Loucy (cell line): ENCODE measurements around the gene YBX2.

ENCODE experiments used
- H2AFZ ChIP-seq: fragments of 200-600 bp; sonication (generic); 2 replicates; pipeline ENCODE4 v1.6.0; 2016; ENCODE audit warnings: antibody characterized with exemption, mild to moderate bottlenecking, low read length, moderate library complexity
- H3F3A ChIP-seq: fragments of 200-600 bp; 2 replicates; pipeline ENCODE4 v1.6.0; 2016; ENCODE audit warnings: antibody characterized with exemption, low read depth, mild to moderate bottlenecking
- H3K27me3 ChIP-seq: fragments of 200-600 bp; sonication (generic); 2 replicates; pipeline ENCODE4 v1.6.1; 2014; ENCODE audit warnings: low read length, mild to moderate bottlenecking; ENCODE audit not compliant: insufficient read depth, poor library complexity, severe bottlenecking
- H3K36me3 ChIP-seq: fragments of 200-600 bp; sonication (generic); 2 replicates; pipeline ENCODE4 v1.6.1; 2016; ENCODE audit warnings: low read length; ENCODE audit not compliant: insufficient read depth
- H3K4me1 ChIP-seq: fragments of 200-600 bp; sonication (generic); 2 replicates; pipeline ENCODE4 v1.5.1; 2014; ENCODE audit warnings: low read length, mild to moderate bottlenecking; ENCODE audit not compliant: insufficient read depth, poor library complexity, severe bottlenecking
- H3K4me2 ChIP-seq: fragments of 200-600 bp; sonication (generic); 2 replicates; pipeline ENCODE4 v1.6.0; 2014; ENCODE audit warnings: antibody characterized with exemption, low read length, low read depth, mild to moderate bottlenecking; ENCODE audit not compliant: poor library complexity, severe bottlenecking
- H3K4me3 ChIP-seq: fragments of 200-600 bp; sonication (generic); 2 replicates; pipeline ENCODE4 v1.5.1; 2014; ENCODE audit warnings: low read length, mild to moderate bottlenecking, mixed read lengths; ENCODE audit not compliant: poor library complexity, severe bottlenecking
- H3K79me2 ChIP-seq: fragments of 200-600 bp; sonication (generic); 2 replicates; pipeline ENCODE4 v1.6.1; 2014; ENCODE audit warnings: low read length; ENCODE audit not compliant: insufficient read depth
- H3K9ac ChIP-seq: fragments of 200-600 bp; sonication (generic); 2 replicates; pipeline ENCODE4 v1.6.0; 2014; ENCODE audit warnings: mild to moderate bottlenecking, low read depth, low read length, moderate library complexity; ENCODE audit not compliant: poor library complexity, severe bottlenecking
- H3K9me2 ChIP-seq: fragments of 200-600 bp; sonication (generic); replicated peaks from 2 replicates; pipeline ENCODE4 v1.6.1; 2016; ENCODE audit warnings: low read depth, low read length, mixed read lengths
- H3K9me3 ChIP-seq: fragments of 200-600 bp; sonication (generic); 2 replicates; pipeline ENCODE4 v1.6.1; 2014; ENCODE audit warnings: mild to moderate bottlenecking, antibody characterized with exemption, low read length, low read depth; ENCODE audit not compliant: insufficient read depth
- H4K20me1 ChIP-seq: fragments of 200-600 bp; sonication (generic); 2 replicates; pipeline ENCODE4 v1.6.0; 2014; ENCODE audit warnings: antibody characterized with exemption, low read length, mild to moderate bottlenecking; ENCODE audit not compliant: insufficient read depth, poor library complexity, severe bottlenecking
- CTCF ChIP-seq: fragments of 200-600 bp; sonication (generic); conservative IDR thresholded peaks from 2 replicates; pipeline ENCODE4 v1.5.1; 2014; ENCODE audit warnings: mild to moderate bottlenecking, antibody characterized with exemption, low read length
- EZH2phosphoT487 ChIP-seq: fragments of 200-600 bp; IDR thresholded peaks from 2 replicates; pipeline ENCODE4 v1.6.1; 2018; ENCODE audit warnings: antibody characterized with exemption, mild to moderate bottlenecking, moderate library complexity, borderline replicate concordance

YBX2 gene

GRCh38 chr17:7318121-7318860, 23.9 kb upstream of the YBX2 start:
- Histone ChIP-seq H3K79me2 (peaks cover 15% of the 10 kb centered on the region; the same call in 1 of the 2 replicates), H3F3A (peaks cover 7% of the 10 kb centered on the region), H4K20me1 (peaks cover 13% of the 10 kb centered on the region), H3K27me3 (no peaks in the 10 kb centered on the region), H3K4me2 (no peak overlapping the region), H3K9me2 (no peaks in the 10 kb centered on the region), H2AFZ (no peak overlapping the region), H3K9ac (no peak overlapping the region), H3K36me3 (peaks cover 41% of the 10 kb centered on the region; the same call in 1 of the 2 replicates), H3K4me1 (peaks cover 22% of the 10 kb centered on the region), H3K4me3 (no peak overlapping the region), H3K9me3 (no peaks in the 10 kb centered on the region)
- TF ChIP-seq CTCF = no peak

- Histone ChIP-seq H3K9ac (no peak overlapping the region), H3K4me1 (peaks cover 22% of the 10 kb centered on the region)
Observed at GRCh38 chr17:7317161-7317803, 22.8 kb upstream of the YBX2 start.

GRCh38 chr17:7315570-7316235, 21.3 kb upstream of the YBX2 start:
- H2AFZ ChIP-seq = peak overlapping the region; percentile 55
- peaks cover 48% of the 10 kb centered on the region for H3K36me3 ChIP-seq

More at GRCh38 chr17:7317161-7317803, 22.8 kb upstream of the YBX2 start:
- H3K36me3 ChIP-seq = peaks cover 41% of the 10 kb centered on the region; the same call in 1 of the 2 replicates
- peaks cover 25% of the 10 kb centered on the region; the same call in 1 of the 2 replicates for H3K79me2 ChIP-seq
- H3K4me3 ChIP-seq = no peak overlapping the region
- no peak for TF ChIP-seq CTCF
- TF ChIP-seq EZH2phosphoT487 = no peak
- H3K4me2 ChIP-seq = no peak overlapping the region
- peaks cover 23% of the 10 kb centered on the region for H4K20me1 ChIP-seq
- H3K9me2 ChIP-seq = no peaks in the 10 kb centered on the region
- peaks cover 7% of the 10 kb centered on the region for H3F3A ChIP-seq
- H3K9me3 ChIP-seq = no peaks in the 10 kb centered on the region
- H3K27me3 ChIP-seq = no peaks in the 10 kb centered on the region
- no peak overlapping the region for H2AFZ ChIP-seq

More at GRCh38 chr17:7315570-7316235, 21.3 kb upstream of the YBX2 start:
- Histone ChIP-seq H3K4me1 (peaks cover 26% of the 10 kb centered on the region), H3K9me3 (no peaks in the 10 kb centered on the region), H3F3A (peaks cover 7% of the 10 kb centered on the region), H3K9me2 (no peaks in the 10 kb centered on the region), H3K27me3 (no peaks in the 10 kb centered on the region), H3K9ac (peak overlapping the region; percentile 75), H4K20me1 (peaks cover 38% of the 10 kb centered on the region), H3K4me3 (peak overlapping the region; percentile 77), H3K79me2 (peaks cover 39% of the 10 kb centered on the region), H3K4me2 (peak overlapping the region; percentile 96)
- TF ChIP-seq EZH2phosphoT487 (no peak), CTCF (no peak)
